HG03521 (cell line): ENCODE measurements around the gene GSTM5.
"Not testable (repeated sequence)": the region's sequence is repeated elsewhere in the genome, so short reads cannot be mapped to it uniquely, and the experiment has no call there.

Experiments used
- ATAC-seq: cut with Tn5 transposase; IDR thresholded peaks from one replicate; pipeline ENCODE4 v1.9.1; 2021; ENCODE audit warnings: mild to moderate bottlenecking, moderate library complexity; ENCODE audit not compliant: unreplicated experiment

The GSTM5 gene

DNA sequence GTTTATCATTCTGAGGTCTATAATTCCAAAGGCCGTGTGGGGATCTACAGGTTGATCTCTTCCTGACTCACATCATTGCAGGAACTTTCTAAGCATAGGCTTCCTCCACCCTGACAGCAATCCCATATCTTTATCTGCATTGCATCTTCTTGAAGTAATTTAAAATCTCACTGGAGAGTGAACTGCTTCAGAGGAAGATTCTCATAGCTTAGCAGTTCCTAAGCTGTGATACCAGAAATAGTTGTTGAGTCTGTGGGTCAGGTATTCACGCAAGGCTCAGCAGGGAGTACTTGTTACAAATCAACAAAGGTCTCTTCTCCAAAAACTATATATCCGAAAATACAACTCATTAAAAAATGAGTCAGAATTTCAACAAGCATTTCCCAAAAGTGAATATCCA lies 16.9 kb upstream of the GSTM5 start:
- not testable (repeated sequence) for ATAC-seq

DNA sequence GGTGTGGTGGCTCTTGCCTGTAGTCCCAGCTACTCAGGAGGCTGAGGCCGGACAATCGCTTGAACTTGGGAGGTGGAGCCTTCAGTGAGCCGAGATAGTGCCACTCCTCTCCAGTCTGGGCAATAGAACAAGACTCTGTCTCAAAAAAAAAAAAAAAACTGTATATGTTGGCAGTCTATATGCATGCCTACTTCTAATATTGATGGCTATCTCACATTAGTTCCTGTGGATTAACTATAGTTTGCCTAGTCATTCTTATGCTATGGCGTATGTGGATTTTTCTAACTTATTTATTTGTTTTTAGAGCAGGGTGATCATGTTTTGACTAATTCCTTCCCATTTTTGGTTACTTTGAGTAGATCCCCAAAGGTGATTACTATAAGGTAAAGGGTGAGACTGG lies 15.0 kb upstream of the GSTM5 start:
- ATAC-seq, result no peak

DNA sequence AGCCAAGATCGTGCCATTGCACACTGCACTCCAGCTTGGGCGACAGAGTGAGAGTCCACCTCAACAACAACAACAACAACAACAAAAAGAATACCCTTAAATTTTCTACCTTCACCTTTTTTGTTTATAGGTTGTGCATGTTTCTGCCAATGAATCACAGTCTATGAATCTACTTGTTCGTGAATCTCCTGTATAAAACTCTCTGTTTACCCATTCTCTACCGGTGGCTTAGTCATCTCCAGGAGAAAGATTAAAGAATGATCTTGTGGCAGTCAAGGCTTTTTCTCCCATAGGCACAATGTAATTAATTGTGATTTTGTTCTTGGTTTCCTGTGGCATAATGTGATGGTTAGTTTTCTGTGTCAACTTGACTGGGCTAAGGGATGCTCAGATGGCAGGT lies 14.2 kb upstream of the GSTM5 start:
- not testable (repeated sequence) for ATAC-seq

DNA sequence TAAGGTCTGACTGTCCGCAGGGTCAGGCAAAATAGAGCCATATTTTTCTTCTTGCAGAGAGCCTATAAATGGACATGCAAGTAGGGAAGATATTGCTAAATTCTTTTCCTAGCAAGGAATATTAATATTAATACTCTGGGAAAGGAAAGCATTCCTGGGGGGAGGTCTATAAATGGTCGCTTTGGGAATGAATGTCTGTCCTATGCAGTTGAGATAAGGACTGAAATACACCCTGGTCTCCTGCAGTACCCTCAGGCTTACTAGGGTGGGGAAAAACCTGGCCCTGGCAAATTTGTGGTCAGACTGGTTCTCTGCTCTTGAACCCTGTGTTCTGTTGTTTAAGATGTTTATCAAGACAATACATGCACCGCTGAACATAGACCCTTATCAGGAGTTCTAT lies 9.1 kb upstream of the GSTM5 start:
- ATAC-seq, result not testable (repeated sequence)

DNA sequence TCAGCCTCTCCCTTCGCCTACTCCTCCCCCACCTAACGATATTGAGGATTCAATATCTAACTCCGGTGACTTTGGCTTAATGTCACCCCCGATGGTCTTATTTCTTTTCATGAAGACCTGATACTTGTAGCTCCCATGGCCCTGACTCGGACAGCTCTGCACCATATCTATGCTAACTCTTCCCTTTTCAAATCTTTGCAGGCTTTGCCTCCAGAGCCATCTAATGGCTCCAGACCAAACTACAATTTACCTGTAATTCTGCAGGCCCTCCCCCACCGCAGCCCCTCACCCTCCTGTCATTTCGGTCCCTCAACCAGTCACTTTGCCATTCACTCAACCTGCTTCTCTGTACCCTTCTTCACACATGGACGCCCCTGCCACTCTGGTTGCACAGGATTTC lies 7.9 kb upstream of the GSTM5 start:
- no peak for ATAC-seq

- no peak for ATAC-seq
Measured at GRCh38 chr1:109705411-109705810, 6.6 kb upstream of the GSTM5 start.

DNA sequence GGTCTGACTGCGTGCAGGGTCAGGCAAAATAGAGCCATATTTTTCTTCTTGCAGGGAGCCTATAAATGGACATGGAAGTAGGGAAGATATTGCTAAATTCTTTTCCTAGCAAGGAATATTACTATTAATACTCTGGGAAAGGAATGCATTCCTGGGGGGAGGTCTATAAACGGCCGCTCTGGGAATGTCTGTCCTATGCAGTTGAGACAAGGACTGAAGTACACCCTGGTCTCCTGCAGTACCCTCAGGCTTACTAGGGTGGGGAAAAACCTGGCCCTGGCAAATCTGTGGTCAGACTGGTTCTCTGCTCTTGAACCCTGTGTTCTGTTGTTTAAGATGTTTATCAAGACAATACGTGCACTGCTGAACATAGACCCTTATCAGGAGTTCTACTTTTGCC lies 3.1 kb upstream of the GSTM5 start:
- not testable (repeated sequence) for ATAC-seq

GRCh38 chr1:109709822-109710221 lies 2.2 kb upstream of the GSTM5 start:
- ATAC-seq, result not testable (repeated sequence)

GRCh38 chr1:109712321-109712864 lies 342 bp downstream of the GSTM5 start:
- ATAC-seq, result no peak

DNA sequence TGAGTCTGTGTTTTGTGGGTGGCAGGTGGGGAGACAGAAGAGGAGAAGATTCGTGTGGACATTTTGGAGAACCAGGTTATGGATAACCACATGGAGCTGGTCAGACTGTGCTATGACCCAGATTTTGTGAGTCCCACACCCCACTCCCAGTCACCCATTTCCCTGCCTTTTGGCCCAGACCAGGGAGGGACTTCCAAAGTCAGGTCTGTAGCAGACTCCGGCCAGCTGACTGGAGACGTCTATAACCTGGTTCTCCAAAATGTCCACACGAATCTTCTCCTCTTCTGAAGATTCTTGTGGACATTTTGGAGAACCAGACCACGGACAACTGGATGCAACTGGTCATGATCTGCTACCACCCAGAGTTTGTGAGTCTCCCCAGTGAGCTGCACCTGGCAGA lies 1.6 kb downstream of the GSTM5 start:
- ATAC-seq, result no peak

DNA sequence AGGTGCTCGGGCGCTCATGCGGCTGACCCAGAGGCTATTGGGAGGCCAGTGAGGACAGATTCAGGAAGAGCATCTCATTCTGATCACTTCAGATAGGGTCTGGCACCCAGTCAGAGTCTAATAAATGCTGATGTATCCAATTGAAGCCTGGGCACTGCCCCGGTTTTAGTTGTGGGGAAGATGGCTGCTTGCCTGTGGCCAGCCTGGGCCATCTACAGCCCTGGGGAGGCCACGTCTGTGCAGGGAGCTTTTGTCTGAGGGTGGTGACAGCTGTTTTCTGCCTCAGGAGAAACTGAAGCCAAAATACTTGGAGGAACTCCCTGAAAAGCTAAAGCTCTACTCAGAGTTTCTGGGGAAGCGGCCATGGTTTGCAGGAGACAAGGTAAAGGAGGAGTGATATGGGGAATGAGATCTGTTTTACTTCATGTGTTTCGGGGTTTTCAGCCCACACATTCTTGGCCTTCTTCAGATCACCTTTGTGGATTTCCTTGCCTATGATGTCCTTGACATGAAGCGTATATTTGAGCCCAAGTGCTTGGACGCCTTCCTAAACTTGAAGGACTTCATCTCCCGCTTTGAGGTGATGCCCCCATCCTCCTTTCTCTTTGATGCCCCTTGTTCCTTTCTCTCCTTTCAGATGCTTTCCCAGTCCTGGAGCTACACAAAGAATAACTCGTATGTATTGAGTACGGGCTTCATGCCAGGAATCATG lies 2.8 kb downstream of the GSTM5 start:
- no peak for ATAC-seq

GRCh38 chr1:109716121-109716520 lies 4.1 kb downstream of the GSTM5 start:
- no peak for ATAC-seq

GRCh38 chr1:109716570-109717090 lies 4.6 kb downstream of the GSTM5 start:
- ATAC-seq, result no peak

DNA sequence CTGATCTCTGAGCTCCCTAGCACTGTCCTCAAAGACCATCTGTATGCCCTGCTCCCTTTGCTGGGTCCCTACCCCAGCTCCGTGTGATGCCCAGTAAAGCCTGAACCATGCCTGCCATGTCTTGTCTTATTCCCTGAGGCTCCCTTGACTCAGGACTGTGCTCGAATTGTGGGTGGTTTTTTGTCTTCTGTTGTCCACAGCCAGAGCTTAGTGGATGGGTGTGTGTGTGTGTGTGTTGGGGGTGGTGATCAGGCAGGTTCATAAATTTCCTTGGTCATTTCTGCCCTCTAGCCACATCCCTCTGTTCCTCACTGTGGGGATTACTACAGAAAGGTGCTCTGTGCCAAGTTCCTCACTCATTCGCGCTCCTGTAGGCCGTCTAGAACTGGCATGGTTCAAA lies 5.7 kb downstream of the GSTM5 start:
- no peak for ATAC-seq

DNA sequence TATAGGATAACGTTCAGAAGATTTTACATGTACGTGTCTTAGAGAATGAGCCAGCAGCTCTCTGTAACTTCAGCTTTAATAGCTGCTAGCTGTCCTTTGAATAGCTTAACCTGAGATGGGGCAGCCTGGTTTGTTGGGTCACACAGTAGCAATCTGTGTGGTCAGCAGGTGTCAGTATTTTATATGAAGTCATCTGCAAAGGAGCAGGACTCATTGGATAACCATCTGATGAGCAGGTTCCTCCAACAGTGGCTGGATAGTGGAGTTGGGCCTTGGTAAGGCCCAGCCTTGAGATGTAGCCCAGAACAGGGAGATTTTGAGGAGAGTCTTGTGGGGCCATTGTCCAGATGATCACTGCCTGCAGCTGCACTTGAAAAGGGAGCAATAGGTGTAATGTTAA lies 6.4 kb downstream of the GSTM5 start:
- no peak for ATAC-seq

DNA sequence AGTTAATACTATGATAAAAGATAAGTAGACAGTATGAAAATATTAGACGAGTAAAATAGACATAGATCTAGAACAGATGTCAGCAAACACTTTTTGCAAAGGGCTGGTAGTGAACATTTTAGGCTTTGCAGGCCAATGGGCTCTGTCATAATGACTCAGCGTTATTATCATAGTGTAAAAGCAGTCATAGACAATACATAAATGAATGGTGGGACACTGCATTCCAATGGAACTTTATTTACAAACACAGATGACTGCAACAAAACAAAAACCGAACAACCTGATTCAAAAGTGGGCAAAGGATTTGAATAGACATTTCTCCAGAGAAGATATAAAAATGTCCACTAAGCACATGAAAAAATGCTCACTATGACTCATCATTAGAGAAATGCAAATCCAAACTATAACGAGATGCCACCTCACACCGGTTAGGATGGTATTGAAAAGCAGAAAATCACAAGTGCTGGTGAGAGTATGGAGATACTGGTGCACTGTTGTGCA lies 7.3 kb downstream of the GSTM5 start:
- ATAC-seq, result no peak

DNA sequence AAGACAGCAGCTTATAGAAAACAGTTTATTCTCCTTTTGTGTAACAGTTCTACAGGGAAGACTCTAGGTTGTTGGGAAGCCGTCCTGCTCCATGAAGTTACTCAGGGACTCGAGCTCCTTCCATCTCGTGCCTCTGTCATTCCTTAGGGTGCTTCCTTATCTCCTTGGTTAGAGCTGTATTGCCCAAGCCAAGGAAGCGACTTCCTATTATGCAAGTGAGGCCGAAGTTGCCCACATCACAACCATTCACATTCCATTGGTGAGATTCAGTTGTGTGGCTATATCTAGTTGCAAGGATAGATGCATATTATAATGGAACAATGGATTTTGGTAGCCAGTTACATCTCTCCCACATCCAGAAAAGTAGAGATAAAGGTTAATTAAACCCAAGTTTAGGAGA lies 9.0 kb downstream of the GSTM5 start:
- ATAC-seq, result no peak

DNA sequence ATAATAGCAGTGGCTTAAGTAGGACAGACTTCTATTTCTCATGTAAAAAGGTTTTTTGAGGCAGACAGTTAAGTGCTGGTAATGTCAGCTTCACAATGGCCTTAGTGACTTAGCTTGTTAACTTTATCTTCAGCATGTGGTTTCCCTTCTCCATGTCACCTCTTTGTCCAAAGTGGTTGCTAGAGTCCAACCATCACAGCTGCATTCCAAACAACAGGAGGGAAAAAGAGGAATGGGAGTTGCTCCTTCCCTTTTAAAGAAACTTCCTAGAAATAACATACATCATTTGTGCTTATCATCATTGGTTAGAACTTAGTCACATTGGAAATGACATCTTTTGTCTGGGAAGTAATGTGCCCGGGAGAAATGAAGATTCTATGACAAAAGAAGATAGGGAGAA lies 9.9 kb downstream of the GSTM5 start:
- no peak for ATAC-seq

DNA sequence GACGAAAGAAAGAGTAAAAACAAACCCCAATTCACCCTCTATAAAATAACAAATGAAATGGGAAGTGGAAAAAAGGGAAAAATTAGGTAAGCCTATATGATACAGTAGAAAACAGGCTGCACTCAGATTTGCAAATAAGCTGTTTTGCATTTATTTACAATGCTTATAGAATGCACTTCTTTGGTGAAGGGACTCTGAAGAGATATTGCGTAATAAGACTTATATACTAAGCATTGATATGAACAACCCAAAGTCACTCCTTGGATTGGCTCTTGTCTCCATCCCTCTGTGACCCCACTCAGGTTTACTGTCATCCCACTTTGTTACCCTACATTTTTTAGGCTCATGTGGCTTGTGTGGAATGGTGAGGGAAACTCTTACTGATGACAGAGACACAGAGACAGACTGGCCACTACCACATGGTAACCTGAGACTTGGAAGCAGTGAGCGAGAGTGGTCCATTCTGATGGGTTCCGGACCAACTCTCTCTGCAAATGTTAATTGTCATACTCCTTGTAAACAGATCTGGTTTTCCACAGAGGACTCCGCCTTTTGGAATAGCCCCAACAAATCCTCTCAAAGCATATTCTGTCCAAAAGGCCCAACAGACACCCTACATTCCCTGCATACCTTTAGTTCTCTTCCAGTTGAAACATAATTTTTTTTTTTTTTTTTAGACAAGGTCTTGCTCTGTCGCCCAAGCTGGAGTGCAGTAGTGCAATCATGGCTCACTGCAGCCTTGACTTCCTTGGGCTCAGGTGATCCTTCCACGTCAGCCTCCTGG lies 11.0 kb downstream of the GSTM5 start:
- no peak for ATAC-seq

GRCh38 chr1:109724933-109725332 lies 12.9 kb downstream of the GSTM5 start:
- no peak for ATAC-seq

- ATAC-seq, result no peak
Measured at GRCh38 chr1:109725510-109725909, 13.5 kb downstream of the GSTM5 start.

GRCh38 chr1:109726007-109726406 lies 14.0 kb downstream of the GSTM5 start:
- no peak for ATAC-seq
